VCaP (cell line): ENCODE data around the gene EMID1.

Experiments
- H3K27ac ChIP-seq: fragments of 450-650 bp; 2 replicates; pipeline ENCODE4 v1.5.1; 2017
- TF ChIP-seq, protein P1 (sequence below): fragments of 450-650 bp; conservative IDR thresholded peaks from 2 replicates; pipeline ENCODE4 v1.5.1; 2017; ENCODE audit warnings: mild to moderate bottlenecking, moderate library complexity

The EMID1 gene

DNA sequence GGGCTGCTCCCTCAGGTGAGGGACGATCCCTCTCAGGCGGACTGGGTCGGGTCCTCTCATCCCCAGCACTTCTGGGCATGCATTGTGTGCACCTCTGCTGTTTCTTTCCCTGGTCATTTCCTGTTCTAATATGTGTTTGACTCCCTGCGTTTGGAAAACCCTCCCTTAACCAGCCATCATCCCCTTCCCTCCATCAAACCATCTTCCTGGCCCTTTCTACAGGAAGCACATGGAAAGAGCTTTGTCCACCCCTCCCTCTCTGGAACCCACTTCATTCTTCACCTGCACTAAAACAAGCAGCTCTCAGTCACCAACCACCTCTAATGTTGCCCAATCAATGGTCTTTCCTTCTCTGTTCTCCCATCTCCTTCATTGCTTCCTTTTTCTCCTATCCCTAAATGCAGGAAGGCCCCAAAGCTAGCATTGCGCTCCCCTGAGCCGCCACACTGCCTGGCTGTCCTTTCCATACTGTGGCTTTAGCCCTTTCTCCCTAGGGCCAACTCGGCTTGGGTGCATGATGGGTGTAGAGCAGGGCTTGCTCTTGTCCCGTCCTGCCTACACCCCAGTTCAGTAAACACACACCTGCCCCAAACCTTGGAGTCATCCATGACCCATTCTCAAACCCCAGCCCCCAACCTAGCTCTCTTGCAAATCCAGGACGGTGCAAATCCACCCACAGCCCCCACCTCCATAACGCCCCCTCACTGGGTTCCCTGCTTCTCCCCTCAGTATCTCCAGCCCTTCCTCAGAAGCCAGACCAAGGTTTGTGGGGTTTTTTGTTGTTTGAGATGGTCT lies 95.3 kb downstream of the EMID1 start:
- TF ChIP-seq, protein P1, sequence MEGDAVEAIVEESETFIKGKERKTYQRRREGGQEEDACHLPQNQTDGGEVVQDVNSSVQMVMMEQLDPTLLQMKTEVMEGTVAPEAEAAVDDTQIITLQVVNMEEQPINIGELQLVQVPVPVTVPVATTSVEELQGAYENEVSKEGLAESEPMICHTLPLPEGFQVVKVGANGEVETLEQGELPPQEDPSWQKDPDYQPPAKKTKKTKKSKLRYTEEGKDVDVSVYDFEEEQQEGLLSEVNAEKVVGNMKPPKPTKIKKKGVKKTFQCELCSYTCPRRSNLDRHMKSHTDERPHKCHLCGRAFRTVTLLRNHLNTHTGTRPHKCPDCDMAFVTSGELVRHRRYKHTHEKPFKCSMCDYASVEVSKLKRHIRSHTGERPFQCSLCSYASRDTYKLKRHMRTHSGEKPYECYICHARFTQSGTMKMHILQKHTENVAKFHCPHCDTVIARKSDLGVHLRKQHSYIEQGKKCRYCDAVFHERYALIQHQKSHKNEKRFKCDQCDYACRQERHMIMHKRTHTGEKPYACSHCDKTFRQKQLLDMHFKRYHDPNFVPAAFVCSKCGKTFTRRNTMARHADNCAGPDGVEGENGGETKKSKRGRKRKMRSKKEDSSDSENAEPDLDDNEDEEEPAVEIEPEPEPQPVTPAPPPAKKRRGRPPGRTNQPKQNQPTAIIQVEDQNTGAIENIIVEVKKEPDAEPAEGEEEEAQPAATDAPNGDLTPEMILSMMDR: no peak
- H3K27ac ChIP-seq: no peak overlapping the region

DNA sequence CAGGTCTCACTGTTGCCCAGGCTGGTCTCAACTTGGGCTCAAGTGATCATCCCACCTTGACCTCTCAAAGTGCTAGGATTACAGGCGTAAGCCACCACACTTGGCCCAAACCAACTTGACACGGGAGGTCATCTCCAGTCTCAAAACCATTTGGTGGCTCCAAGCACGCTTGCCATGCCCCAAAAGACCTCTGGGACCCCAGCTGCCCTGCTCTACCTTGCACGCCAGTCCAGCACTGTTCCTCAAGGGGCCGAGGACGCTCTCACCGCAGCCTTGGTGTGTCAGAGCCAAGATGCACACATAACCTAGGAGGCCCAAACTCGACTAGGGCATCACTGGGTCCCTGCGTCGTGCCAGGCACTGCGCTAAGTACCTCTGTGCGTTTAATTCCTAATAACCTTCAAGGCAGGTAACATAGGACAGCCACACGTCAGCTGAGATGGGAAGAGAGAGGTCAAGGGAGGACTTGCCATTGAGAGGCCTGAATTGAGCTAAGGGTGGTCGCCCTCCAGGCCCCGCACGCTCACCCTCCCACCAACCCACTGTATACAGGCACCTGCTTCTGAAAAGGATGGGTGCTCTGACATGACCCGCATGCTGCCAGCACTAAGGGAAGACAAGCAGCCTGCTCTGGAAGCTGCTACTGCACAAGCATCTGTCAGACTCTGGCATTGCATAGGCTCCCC lies 96.2 kb downstream of the EMID1 start:
- TF ChIP-seq, protein P1: no peak
- peak overlapping the region; percentile 53 for H3K27ac ChIP-seq

DNA sequence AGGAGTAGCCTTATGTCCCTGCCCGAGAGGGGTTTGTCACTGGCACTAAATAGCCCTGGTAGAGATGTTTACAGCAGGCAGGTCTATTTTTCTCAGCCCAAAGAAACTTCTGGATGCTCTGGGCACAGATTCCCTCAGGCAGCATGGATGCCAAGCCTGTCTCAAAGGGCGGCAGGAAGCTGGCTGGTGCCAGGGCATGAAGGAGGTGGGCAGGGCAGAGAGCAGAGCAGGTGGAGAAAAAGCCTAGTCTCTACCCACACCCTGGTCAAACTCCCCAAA lies 96.6 kb downstream of the EMID1 start:
- TF ChIP-seq, protein P1: no peak
- peak overlapping the region; percentile 53 for H3K27ac ChIP-seq

DNA sequence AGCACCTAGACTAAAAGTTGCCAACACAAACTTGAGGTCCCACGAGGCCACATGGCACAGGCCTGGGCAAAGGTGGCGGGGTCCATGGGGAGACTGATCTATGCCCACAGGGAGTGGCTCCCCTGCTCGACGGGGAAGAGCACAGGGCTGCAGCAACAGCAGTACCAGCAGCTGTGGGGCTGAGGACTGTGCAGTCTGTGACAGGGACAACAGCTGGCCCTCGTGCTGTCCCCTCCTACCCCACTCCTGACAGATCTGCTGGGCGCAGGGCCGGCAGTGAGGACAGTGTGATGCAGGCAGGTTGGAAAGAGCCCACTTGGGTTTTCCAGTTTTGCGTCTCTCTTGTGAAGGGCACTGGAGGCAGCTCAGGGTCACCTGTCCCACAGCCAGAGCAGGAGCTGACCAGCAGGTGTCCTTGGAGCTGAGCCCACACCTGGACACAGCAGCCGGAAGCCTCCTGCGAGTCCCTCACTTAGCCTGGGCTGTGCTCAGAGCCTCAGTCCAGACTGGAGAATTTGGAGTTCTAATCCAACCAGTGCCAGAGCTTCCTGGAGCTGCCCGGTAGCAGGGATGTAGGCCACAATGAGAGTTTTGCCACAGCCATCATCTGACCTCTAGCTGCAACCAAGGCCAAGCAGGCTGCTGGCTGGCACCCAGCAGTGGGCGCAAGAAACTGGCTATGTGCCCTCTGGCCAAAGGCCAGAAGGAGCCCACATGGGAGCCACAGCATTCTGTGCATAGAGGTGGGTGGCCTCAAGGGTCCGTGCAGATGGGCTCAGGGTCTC lies 97.2 kb downstream of the EMID1 start:
- TF ChIP-seq, protein P1: no peak; the same call in 1 of the 2 replicates
- peak overlapping the region; percentile 53 for H3K27ac ChIP-seq

DNA sequence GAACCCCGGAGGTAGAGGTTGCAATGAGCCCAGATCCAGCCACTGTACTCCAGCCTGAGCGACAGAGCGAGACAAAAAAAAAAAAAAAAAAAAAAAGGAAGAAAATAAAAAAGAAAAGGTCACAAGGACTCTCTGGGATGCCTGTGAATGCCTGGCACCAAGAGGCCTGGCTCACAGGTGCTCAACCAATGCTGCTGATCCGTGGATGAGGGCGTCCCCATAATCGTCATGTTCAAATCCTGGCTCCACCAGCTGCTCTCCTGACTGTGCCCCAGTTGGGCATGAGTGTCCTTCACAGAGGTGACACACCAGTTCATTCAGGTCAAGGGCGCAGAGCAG lies 100.1 kb downstream of the EMID1 start:
- peak overlapping the region; percentile 88 for H3K27ac ChIP-seq
- TF ChIP-seq, protein P1: no peak

DNA sequence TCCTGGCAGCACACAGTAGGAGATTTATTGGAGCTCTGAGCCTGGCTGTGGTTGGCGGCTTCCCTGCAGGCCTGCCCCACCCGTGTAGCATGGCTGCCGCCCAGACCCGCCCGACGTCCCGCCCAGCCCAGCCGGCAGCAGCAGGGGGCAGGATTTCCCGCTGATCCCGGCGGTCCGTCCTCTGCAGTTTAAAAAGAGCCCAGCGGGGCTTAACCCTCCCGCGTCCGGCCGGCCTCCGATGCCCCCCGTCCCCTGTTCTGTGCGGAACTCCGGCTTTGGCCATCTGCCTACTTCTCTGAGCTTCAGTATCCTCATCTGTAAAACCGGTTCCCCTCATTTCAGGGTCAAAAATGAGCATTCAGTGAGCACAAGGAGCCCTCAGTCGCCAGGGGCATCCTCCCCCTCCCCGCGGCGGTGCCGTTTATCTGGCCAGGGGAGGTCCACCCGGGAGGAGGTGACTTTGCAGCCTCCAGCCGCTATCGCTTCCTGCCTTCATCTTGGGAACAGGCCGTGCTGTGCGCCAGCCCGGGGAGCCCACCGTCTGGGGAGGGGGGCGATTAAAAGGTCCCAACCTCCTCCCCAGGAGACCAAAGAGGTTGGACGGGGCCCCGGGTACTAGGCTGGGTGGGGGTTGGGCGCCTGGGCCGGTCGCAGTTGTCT lies 100.6 kb downstream of the EMID1 start, which contains the start of gene GAS2L1:
TSS of gene GAS2L1 (plus strand) at position 476 of the 660 bp plus-strand sequence. CDS start 1,456 bp downstream, outside the sequence.
- peak within 1 kb of the TSS; percentile 88 for H3K27ac ChIP-seq
- TF ChIP-seq, protein P1: peak; percentile 78
